ENCODE data around the gene TMEFF2. TPM values are rescaled to one million over a fixed set of nuclear protein-coding genes. Genes with fewer than 3 reads are reported as not detected.

Gene TMEFF2, protein sequence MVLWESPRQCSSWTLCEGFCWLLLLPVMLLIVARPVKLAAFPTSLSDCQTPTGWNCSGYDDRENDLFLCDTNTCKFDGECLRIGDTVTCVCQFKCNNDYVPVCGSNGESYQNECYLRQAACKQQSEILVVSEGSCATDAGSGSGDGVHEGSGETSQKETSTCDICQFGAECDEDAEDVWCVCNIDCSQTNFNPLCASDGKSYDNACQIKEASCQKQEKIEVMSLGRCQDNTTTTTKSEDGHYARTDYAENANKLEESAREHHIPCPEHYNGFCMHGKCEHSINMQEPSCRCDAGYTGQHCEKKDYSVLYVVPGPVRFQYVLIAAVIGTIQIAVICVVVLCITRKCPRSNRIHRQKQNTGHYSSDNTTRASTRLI
- total RNA-seq (ENCODE audit: insufficient read depth, low replicate concordance): 10.4 TPM

DNA sequence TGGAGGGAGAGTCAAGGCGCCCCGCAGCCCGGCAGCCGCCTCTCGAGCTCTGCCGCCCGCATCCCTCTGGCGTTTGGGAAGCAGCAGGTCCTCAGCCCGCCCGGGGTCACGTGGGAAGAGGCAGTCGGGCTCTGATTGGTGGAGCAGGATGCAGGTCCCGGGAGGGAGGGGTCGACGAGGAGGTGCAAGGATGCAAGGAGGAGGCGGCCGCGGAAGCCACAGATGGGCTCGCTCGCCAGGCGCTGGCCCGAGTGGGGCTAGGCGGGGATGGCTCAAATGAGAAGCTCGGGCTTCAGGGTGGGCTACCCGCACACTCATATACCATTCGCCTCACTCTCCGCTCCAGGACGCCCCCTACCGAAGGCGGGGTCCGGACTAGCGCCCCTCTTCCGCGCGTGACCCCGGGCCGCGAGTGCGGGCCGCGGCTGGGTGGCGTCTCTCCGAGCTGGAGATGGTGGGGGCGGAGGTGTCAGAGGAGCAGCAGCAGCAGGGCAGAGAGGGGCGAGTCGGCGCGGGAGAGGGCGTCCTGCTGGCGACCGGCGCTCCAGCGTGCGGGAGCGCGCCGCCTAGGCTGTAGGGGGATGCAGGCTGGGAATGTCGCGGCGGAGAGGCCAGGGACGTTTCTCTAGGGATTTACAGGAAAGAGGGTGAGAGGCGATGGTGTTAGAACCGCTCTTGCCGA lies at the start of gene TMEFF2:
TSS of gene TMEFF2 (minus strand) at position 68 of the 682 bp plus-strand sequence. CDS start 409 bp downstream, outside the sequence.
- peak; percentile 74 for DNase-seq (ENCODE audit: low spot score)

DNA sequence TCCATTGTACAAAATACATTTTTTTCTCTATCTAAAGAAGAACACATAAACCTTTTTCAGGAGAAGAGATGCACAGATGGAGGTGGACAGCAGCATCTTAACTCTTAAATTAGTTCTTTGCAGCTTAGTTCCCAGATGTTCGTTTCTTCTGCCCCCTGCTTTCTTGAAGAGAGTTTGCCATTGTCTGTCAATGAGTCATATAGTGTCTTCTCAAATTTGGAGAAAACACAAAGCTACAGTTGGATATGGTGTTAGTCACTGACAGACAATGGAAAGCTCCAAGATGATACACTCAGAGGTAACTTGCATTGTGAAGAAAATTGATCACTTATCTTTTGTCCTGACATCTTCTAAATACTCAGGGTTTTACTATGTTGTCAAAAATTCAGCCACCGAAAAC lies 48.8 kb upstream of the TMEFF2 start:
- DNase-seq (ENCODE audit: low spot score): no peak

DNA sequence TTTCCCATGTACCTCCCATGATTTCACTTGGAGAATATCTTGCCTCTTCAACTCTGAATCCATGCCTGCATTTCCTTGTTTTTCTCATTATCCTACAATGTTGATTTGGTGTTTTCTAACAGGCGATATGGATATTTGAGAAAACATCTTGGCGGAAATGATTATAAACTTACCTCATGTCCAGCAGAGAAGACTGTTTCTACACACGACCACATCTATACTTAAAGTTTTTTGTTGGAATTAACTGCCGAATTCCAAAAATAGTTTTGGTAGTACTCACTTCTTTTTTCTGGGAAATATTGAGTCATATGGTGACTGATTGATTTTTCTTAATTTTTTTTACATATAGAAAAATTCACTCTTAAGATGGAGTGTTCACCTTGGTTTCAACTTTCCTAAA lies 41.4 kb upstream of the TMEFF2 start:
- no peak for DNase-seq (ENCODE audit: low spot score)

DNA sequence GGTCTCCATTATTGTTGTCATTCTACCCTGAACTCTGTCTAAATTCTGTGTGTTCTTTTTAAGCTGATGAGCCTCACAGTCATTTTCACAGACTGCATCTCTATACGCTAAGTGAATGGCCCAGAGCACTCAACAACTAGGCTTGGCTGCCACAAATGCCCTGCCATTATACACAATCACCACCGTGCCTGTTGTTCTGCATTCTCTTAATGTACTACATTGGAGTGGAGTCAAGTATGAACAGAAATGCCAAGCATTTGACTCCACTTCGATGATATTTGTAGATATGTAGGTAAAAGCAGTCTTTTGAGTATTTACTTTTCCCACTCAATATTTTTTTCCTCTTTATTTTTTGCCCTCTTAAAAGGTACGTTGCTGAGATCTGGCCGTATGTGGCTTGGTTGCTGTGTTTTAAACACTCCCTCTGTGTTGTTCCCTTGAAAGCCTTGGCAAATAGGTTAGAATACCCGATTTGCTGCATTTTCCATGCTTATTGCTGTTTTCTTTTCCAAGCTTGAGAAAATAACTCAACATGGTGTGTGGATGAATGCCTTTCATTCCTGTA lies 36.2 kb upstream of the TMEFF2 start:
- no peak for DNase-seq (ENCODE audit: low spot score)

DNA sequence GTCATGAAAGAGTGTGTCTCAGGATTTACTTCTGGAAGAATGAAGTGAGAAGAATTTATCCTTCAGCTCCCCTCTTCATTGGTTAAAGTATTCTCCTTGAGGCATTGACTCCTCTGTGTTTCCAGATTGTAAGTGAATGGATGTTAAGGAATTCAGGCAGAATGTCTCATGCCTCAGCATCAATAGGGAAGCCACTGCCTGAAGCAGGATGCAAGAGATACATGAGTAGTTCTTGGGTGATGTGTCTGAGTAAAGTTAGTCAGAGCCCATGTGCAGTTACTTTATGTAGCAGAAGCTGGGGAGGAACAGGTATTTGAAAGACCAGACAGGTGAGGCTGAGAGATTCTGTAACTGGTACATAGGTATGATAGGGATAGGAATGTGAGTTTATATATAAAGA lies 34.0 kb upstream of the TMEFF2 start:
- DNase-seq (ENCODE audit: low spot score): no peak

DNA sequence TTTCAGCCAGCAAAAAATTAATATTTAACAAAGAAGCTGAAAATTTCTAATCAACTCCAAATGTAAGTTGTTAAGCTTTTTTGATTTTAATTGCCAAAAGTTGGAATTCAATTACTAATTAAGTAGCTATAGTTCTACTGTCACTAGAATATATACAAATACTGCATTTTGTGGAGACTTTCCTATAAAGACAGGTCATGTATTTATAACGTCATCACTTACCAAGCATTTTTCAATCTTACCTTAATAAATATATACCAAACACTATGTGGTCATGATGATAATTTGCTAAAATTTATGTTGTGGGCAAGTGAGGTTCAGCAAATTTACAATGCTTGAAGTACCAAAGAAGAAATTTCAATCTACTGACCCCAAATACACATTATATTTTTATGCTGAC lies 24.2 kb upstream of the TMEFF2 start:
- DNase-seq (ENCODE audit: low spot score): no peak

DNA sequence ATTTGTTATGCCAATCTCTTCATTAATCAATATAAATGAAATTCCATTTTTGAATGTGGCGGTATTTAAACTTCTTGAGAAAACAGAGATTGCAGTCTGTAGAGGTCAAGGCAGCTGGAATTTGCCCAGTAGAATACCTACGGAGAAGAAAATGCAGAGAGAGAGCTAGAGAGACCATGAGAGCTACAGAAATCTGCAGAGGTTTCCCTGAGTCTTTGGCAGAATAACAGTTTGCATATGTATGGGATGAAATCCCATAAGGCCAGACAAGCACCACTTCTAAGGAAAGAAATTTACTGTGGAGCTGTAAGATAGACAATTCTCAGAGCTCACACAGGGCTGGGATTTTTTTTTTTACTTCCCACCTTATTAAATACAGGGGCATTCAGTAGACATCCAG lies 23.6 kb upstream of the TMEFF2 start:
- no peak for DNase-seq (ENCODE audit: low spot score)

DNA sequence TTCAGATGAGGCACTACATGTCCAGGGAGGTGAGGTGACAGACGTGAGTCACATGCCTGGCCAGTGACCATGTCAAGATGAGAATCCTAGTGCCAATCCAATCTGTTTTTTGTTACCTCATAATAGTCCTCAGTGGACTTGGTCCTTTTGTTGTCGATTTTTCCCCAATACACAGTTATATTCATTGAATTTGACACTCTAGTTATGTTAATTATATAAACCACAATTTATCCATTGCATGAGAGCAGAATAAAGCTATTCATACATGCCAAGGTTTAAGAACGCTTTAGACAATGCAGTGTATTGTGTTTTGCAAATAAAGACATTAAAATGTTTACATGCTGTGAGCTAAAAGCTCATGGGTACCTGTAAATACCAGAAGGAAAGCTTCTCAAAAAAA lies 21.6 kb upstream of the TMEFF2 start:
- no peak for DNase-seq (ENCODE audit: low spot score)

DNA sequence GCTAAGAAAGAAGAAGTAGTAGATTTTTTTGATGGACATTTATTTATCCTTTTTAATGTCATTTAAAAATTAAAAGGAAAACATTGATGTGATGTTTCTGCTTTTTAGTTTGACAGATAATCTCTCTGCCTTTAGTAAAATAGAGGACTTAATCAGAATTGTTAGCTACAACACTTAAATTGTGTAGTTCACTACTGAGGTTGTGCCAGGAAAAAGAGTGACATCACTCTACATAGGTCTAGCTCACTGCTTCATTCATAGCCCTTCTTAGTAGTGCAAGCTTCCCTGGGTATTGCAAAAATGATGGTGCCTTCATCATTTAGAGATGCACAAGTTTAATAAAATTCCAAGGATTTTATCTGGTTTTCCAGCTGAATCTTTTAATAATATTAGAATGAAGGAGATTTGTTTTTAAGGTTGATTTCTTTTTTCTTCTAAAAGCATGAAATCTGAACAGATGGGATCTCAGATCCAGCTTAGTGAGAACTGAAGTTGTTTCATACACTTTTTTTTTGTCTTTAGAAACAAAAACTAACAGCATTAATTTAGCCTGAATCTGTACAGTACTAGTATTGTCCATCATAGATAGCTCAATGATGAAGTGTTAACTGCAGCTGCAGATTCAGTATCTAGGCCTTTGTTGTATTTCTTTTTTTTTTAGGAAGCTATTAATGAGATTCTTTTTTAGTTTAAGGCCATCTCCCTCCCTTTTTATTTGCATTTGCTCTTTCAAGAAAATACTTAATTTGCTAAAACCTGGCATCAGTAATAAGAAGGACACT lies 20.6 kb upstream of the TMEFF2 start:
- no peak for DNase-seq (ENCODE audit: low spot score)

DNA sequence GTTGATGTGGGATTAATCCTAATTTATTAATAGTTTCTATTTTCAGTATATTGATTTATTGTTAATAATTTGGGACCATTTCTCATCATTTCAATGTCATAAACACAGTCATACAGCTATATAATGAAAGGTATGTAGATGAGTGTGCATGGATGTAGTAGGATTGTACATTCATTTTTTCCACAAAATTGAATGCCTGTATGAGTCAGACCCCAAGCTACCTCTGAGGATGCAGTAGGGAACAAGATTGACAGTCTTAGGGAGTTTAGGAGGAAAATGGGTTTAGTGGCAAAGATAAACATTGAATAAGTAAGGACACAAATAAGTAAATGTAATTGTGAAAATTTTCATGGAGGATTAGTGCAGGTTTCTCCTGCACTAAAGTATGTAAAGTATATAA lies 14.1 kb upstream of the TMEFF2 start:
- DNase-seq (ENCODE audit: low spot score): no peak

DNA sequence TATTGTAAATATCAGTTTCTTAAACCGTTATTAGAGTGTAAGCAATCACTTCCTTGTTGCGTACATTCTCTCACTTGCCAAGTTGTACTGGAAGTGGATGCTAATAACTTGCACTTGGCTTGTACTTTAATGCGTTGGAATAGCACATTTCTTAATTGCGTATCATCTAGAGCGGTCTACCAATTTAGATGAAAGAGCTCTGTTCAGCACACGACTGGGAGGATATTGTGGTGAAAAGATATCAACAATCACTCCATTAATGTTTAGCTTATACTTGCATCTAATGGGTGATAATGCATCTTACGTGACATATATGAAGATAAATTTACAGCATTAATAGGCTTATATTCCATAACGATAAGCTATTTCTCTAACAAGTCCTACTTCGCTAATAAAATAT lies 11.7 kb upstream of the TMEFF2 start:
- DNase-seq (ENCODE audit: low spot score): no peak

DNA sequence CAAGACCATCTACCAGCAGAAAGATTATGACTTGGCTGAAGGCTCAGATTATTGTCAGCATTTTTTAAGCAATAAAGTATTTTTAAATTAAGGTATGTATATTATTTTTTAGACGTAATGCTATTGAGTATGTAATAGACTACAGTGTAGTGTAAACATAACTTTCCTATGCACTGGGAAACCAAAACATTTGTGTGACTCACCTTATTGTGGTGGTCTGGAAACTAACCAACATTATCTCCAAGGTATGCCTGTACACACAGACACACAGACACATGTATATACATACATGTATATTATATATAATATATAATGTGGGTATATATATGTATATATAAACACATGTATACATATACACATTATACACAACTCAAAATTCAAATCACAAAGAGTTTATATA lies 9.1 kb upstream of the TMEFF2 start:
- no peak for DNase-seq (ENCODE audit: low spot score)

DNA sequence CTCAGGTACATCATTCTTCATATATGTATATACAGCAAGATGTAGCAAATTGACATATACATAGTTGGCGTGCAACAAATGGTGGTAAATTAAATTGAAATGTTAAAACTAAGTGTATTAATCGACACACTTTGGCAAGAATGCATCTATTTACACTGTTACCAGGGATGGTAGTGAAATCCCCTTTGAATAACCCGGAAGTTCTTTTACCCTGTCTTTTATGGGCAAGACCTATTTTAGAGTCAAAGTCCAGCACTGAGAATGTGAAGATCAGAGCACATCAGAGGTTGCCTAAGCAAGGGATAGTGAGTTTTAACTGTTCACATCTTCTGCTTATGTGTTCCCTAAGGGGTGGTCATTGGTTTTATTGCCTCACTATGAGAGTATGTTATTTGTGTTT lies 7.6 kb upstream of the TMEFF2 start:
- DNase-seq (ENCODE audit: low spot score): no peak

DNA sequence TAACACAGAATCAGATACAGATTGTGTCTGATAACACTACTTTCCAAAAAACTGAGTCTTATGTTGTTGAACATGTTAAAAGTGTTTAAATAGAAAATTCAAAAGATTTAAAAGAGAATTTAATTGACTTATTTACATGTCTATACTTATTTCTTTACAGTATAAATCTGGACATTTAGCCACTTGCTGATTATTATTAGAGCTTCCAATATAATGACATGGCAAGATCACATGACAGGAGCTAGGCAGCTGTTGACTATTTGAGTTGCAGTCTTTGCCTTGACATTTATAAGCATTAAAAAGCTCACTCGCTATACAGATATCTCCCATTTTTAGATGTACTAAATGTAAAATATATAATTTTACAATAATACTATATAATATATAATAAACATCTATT lies 6.4 kb upstream of the TMEFF2 start:
- DNase-seq (ENCODE audit: low spot score): no peak

DNA sequence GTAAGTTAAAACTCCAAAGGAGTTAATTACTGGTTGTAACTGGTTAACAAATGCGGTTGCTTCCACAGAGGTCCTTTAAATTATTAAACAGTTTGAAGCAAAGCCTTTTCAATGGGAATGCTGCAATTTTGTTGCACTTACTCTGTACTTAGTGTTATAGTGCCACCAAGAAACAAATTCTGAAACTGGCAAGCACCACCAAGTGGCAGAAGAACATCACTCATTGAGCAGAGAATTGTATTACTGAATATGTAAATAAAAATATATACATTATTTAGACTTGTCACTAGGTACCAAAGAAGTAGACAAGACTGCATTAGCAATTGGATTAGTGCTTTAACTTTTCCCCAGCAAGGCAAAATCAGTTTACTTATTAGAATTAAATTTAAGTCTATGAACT lies 2.6 kb upstream of the TMEFF2 start:
- peak; percentile 8 for DNase-seq (ENCODE audit: low spot score)

DNA sequence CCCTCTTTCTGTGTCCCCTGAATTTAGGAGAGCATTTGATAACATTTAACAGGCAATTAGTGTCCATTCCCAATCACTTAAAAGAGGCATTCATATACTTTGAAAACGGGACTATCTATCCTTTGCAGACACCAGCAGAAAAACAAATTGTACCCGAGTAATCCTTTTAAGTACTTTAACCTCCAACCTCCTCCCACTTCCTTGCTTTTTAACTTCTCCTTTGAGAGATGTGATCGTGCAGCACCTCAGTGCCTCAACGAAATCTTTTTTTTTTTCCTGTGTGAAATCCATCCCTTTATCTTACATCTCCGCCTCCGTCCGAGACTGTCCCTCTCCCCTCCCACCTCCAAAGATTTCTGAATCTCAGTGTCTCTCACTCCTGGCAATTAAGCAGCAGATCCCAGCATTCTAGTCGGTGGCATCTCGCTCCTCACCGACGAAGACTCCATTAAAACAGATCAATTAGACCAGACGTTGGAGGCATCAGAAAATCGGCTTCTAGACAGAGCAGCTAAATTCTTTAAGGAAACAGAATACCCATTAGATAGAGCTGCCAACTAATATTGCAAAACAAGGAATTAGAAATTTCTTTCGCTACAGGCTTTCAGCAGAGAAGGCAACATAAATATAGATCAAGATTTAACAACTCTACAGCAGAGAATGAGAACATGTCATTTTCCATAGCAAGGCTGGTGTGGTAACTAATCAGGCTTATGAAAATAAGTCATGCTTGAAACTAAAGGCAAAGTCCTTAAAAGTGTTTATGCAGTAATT lies 1.9 kb upstream of the TMEFF2 start:
- peak; percentile 1 for DNase-seq (ENCODE audit: low spot score)

DNA sequence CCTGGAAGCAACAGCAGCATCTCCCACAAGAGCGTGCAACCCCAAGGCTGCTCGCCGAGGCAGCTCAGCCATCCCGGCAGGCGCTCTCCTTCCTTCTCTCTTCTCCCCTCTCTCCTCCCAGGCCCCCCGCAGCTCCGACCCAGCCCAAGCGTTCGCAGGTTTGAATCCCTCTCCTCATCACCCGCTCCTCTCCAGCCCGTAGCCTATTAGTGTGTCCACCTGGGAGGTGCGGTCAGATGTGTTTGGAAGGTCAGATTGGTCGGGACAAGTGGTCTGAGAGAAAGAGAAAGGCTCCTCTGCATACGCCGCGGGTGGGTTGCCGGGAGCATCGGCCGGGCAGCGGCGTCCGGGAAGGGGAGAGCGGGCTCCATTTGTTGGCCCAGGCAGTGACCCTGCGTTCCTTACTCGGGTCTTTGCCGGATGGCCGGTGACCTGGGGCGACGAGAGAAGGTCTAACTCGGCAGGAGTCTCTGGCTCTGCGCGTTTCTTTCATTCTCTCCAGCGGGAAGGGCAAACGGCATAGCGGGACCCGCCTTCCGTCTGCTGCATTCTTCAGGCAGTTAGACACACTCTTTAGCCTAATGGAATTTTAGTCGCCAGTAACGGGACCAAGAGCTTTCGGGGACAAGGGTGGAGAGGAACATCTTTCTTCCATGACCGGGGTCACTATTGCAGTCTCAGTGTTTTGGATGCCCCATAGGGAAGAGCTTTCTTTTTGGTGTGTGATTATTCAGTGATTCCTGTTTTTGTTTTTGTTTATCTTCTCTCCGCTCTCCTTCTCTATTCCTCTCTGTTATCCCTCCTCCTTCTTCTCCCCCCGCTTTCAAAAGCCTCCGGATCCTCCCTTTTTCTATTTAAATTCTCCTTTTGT lies 1.1 kb upstream of the TMEFF2 start:
- peak; percentile 21 for DNase-seq (ENCODE audit: low spot score)

DNA sequence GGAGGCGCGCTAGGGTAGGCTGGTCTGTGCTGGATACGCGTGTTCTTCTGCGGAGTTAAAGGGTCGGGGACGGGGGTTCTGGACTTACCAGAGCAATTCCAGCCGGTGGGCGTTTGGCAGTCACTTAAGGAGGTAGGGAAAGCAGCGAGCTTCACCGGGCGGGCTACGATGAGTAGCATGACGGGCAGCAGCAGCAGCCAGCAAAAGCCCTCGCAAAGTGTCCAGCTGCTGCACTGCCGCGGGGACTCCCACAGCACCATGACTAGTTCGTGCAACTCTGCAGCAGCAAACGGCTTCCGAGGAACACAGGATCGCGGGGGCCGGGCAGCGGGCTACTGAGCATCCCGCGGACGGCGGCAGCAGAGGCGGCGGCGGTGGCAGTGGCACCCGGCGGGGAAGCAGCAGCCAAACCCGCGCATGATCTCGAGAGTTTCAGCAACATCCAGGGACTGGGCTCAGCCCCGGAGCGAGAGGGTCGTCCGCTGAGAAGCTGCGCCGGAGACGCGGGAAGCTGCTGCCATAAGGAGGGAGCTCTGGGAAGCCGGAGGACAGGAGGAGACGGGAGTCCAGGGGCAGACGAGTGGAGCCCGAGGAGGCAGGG lies 368 bp downstream of the TMEFF2 start:
- DNase-seq (ENCODE audit: low spot score): no peak

DNA sequence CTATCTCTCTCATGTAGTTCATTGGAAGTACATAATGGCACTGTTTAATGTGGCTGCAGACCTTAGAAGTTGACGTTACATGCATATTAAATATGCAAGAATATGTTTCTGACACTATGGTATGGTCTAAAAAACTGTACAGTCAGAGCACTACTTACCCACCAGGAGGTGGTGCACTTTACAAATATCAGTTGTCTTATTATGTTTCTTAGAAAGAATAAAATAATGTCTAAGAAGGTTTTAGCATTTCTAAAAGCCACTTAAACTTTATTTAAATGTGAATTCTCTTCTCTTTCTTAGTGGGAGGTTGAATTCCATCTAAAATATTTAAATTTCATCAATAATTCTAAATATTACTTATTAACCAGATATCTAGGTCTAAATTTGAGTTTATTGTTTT lies 4.3 kb downstream of the TMEFF2 start:
- DNase-seq (ENCODE audit: low spot score): no peak

DNA sequence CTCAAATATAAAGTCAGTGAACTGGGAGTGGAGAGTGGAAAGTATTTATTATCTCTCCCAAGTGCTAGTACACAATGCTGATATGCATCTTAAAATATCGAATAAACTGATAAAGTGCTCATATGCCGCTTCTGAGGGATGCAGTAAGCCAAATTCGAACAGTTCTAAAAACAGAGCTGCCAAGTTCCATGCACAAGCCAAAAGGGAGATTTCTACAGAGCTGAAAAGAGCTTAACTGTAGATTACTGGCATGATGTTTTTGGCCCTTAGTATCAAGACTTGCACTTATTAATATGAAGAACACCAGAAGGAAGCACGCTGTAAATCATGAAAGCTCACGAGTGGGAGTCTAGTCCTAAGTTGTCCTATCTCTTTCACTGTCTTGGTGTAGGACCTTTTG lies 7.9 kb downstream of the TMEFF2 start:
- DNase-seq (ENCODE audit: low spot score): peak; percentile 58
